GM18858 (cell line): Measurements from ENCODE around the gene FOXP1.
A peak's percentile ranks its signal among the peaks of the same experiment; 100 is the strongest.

Source experiments
- ATAC-seq: cut with Tn5 transposase; IDR thresholded peaks from one replicate; pipeline ENCODE4 v1.9.1; 2021; ENCODE audit not compliant: unreplicated experiment

FOXP1 gene

DNA sequence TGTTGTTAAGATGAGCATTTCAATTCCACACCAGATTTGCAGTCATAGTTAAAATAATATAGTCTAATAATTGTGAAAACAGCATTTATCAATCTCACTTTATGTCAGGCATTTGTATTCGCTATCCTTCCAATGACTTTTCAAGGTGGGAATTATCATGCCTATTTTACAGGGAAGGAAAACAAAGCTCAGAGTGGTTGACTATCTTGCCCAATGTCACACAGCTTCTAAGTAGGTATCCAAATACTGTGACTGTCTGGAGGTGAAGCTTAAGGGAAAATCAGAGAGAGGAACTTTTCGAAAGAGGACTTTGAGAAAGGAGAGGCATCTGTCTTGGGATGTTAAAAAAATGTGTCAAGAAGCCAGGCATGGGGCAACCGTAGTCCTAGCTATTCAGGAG, 443.1 kb downstream of the FOXP1 start:
- no peak for ATAC-seq

DNA sequence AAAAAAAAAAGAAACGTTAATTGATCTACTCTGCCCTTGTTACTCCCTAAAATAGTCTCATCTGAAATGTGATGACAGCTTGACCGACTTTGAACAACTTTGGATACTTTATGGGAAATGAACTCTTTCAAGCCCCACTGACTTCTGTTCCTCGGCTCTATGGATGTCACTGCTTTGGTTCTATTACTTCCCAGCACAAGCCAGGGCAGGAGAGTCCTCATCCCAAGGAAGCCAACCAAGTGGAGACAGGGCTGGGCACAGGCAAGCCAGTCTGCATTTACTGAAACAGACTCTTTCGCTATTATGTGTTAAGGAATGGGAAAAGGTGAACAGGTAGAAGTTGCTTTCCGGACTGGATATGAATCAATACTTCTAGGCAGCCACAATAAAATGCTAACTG, 444.0 kb downstream of the FOXP1 start:
- no peak for ATAC-seq

DNA sequence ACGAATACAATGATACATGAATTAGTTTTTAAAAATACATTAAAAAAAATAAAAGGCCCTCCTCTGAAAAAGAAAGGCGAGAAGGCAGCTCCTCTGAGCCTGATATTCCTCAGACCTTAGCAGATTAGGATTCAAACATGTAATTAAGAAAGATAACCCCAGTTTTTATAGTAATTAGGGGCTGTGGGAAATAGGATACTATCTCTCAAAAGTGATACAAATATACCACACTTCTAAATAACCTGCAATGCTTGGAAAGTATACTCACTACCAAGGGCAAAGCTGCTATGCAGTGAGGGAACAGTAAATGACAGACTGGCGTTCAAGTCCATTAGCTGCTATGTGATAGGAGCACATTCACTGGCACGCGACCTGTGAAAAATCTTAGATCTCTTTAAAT, 445.1 kb downstream of the FOXP1 start:
- ATAC-seq = no peak

DNA sequence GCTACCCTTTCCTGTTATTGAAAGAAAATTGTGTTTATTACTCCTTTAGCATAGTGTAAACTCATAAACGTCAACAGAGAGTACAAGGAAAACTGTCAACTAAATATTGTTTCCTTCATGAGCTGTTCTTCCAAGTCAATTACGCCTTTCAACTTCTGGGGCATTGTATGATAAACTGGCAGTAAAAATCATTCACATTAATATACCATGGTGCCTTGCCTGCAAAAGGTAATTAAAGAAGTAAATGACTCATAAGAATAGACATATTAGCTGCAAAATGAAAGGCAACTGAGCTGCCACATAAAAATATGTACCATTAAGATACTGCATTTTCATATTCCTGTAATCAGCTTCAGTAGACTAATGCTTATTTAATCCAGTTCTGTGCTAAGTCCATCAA, 447.3 kb downstream of the FOXP1 start:
- no peak for ATAC-seq

DNA sequence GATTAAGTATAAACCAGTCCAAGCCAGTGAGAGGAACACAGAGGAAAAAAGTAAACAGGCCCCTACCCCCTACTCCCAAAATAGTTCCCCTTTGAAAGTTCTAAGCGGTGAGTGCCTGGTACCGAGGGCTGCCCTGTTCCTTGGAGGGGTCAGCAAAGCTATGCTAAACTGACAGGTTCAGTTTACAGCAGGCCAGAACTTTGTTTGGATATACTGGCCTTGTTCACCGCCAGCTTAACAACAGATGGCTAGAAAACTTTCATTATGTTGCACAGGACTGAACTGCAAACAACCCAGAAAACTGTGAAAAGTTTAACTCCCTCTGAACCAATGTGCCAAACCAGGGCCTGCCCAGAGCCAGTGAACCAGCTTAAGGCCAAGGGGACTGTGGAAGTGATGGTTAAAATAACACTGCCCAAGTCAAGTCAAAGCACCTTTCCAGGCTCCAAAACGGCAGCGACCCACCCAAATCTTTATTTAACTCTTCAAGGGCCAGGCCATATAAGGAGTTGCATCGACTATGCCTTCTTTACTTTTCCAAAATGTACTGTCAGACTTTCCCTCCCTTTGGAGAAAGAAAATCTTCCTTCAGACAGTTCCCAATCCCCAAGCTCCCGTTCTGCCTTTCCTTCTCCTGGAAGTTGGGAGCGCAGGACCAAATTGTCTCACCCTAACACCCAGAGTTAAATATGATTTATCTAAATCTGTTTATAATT, 448.0 kb downstream of the FOXP1 start:
- ATAC-seq = no peak

DNA sequence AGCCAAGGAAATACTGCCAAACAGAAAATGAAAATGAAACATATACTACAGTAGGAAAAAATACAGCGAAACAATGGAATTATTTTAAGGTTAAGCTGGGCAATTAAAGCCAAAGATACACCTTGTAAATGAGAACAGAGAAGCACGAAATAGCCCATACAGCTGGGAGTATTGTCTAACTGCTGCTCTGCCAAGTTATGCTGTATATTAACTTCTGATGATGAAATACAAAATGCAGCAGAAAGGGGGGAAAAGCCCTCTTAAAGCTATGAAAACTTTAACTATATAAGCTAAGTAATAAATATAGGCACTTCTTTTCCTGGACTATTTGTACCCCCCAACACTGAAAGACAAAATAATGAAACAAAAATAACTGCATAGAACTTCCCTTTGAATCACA, 449.0 kb downstream of the FOXP1 start:
- ATAC-seq = no peak

DNA sequence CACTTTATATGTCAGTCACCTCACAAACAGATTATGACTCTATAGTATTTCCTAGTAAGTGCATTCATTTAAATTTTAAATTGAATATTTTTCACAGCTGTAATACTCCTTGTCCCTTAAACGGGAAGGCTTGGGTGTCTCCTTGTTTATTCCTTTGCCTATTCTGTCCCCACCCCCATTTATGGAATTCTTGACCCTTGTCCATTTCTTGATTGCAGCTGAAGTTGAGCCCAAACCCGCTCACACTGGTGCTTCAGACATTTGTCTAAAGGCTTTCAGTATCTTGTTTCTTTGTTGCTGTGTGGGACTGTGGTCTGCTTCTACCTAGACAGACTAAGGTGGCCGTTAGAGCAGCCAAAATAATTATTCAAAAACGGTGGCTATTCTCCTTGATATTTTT, 449.7 kb downstream of the FOXP1 start:
- no peak for ATAC-seq

DNA sequence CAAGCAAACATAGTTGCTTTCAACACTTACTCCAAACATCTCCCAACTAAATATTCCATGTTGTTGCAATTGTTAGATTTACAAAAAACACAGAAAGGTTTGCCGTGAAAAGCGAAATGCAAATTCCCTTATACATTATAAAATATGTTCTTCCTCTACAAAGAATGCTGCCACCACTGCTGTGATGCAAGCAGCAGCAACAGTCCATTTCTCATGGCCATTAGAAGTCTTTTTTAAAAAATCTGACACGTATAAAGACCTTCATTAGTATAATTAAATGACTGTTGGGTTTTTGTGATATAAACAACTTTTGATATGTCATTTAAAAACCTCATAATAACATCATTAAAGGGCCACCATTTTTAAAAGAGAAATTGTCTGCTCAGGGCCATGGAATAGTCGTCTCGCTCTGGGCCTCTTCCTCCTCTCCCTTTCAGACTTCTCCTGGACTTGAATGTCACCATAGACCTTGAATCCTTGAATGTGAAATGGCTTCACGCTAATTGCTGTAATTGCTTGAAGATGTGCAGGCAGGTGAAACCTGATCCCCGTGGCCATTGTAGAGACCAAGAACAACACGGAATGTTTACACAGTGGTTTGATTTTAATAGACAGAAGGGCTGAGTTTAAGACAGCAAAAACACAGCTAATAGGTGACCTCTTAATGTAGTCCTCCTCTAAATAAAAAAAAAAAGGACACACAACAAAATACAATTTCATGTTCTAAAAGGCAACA, 450.4 kb downstream of the FOXP1 start:
- ATAC-seq = no peak

DNA sequence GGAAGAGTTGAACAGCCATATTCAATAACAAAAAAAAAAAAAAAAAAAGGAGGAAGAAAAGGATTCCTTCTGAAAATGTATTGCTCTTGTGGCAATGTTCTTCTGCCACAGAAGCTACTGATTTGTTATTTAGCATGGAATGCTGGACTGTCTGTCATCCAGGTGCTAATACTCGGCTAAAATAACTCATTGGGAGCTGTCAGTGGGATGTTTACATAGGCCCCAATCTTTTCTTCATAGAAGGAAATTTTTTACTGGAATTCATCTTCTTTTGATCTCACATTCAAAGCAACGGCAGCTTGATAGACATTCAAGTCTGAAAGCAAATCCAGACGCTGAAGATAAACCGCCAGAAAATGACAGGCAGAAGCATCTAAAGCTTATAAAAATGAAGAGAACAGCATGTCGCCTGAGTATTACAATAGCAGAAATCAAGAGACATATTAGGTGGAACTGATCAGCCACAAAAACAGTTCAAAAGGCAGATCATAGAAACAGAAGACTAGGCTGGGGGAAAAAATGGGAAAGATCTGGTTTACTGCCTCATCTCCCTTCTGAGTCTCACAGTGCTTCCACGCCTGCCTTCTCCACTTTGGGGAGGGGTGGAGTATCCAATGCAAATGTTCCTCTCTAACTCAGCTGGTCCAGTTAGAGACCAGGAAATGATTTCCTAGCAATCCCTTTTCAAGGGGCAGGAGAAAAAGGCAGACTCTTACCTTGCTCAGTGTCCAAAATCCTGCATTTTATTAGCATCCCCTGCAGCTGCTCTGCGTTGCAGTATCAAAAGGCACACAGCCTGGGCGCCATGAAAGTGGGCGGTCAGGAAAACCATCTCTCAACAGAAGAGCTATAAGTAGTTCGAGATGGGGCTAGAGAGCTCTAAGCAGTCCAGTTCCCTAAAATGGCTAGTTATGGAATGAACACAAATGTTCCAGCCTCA, 451.9 kb downstream of the FOXP1 start:
- no peak for ATAC-seq

DNA sequence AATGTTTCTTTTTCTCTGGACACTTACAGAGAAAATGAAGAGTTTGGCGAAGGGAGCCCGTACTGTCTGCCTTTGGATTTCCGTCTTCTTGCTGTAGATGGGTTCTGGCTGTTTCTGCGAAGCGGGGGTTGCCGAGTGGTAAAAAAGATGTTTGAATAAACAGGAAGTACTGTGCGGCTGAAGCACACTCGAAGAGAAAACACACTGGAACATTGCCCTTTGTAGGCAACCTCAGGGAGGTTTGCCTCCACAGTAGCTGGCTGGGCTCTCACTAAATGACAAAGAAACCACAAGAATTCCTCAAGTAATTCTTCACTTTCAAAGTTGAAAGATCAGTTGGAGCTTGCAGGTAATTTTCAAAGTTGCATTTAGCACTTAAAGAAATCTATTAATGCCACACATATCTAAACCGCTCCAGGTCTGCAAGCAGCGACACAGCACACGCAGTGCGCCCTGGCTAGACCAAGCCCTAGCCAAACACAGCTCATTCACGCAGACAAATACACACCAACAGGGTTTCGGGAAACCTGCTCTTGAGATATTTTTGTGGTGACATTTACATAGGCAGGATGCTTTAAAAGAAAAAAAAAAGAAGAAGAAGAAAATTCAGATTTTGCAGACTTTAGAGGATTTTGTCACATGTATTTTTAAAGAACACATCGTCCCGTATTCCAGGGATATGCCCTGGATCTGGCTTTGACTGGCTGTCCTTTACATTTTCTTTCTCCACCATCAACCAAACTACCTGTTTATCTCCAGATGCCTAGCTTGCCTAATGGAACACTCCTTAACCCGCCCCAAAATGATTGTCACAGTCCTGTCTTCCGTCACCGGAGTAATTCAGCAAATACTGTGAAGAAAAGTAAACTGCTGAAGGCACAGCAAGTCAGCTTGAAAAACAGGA, 452.8 kb downstream of the FOXP1 start:
- ATAC-seq = peak; percentile 58

DNA sequence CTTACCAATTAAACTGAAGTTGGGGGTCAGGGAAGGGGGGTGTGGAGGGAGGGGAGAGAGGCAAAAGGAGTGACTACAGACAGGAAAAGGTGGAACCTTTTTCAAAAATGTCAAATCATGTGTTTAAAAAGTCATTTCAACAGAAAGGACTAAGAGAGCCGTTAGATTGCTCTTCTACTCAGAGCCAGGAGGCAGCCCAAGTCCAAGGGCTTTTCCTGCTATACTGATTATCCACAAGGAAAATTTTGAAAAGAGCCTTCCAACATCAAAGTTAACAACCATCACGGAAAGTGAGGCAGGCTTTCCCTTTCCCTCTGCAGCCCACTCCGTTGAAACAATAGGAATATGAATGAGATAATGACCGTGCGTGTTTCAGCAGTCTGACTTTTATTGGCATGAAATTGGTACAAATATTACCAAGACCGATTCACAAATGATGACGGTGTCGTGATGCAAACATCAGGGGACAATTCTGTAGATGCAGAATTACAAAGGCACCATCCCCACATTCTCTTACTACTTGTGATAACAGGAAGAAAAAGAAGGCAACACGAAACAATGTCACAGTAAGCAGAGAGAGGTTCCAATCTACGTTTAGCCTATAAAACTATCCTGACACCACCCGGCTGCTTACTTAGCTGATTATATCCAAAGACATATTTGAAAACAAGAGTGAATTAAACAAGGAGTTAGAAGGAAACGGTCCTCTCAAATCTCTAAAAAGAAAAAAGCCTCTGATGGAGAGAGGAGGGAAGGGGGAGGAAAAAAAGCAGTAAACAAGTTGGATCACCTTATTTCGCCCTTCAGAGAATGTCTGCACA, 453.7 kb downstream of the FOXP1 start:
- no peak for ATAC-seq

DNA sequence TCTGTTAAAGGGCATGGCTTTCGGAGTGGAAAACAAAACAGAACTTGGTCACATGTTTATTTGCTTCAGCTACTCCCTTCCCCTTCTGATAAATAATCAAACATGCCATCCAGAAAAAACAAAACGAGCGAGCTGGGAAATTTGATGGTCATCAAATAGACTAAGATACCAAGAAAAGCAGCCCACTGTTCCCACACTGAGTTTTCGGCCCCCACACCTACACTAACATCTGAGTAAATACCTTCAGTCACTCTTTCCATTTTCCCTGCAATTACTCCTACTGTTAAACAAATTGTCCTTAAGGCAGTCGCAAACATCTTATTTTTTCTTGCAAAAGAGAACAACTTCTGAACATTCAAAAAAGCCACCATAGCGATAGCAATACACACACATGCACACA, 454.6 kb downstream of the FOXP1 start:
- no peak for ATAC-seq

DNA sequence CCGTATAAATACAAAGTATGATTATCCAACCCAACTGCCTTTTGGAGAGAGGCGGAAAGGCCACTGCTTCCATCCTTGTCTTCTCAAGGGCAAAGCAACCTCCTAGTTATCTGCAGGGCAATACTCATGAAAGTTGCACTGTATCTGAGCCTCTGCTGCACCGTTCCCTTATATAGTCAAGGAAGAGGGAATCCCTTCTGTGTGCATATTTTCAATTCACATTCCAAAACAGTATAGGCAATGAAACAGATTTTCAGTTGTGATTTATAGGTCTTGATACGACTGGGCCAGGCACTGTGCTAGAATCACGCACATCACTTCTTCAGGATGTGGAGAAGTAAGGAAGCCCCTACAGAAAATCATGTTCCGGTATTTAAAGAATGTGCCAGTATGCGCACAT, 455.7 kb downstream of the FOXP1 start:
- ATAC-seq = no peak

DNA sequence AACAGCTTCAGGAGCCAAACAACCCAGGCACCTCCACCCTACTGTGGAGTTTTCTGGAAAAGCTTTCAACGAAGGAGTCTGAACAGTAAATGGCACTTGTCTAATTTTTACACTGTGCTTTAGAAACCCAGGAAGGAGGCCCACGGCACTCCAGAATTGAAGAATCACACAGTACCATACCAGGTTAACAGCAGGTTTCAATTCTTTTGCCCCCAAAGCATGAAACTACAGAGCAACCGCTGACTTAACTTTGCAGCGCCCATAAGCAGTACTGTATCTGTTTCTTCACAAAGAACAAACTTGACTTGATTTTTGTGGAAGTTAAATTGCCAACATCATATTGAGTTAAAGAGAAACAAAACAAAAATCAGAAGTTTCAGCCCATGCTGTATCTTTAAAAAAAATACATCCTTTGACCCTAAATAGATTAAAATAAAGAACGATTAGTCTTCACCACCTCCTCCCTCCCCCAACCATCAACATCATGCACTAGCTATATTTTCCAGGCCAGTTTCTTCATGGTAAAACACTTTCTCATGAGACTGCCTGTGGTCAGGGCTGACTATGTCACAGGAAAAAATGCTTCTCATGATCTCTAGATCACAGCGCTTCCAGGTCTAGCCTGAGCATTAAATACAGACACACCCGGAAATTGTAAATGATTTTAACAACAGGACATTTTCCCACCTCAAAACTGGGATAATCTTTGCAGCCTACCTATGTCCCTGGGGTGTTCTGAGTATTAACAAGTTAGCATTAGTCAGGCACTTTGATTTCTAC, 456.3 kb downstream of the FOXP1 start:
- no peak for ATAC-seq

DNA sequence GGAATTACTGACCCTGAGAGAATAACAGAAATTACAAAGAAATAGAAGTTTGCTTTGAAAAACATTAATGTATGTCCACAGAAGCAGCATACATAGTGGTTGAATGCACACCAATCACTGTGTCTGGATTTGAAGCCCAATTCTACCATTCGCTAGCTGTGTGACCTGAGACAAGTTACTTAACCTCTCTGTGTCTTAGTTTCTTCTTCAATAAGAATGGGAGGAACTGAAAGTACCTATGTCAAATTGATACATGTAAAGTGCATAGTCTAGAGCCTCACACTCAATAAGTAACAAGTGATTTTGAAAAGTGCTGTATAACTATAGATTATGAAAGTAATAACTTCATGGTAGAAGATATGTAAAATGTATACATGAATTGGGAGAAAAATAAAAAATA, 457.8 kb downstream of the FOXP1 start:
- ATAC-seq = no peak

DNA sequence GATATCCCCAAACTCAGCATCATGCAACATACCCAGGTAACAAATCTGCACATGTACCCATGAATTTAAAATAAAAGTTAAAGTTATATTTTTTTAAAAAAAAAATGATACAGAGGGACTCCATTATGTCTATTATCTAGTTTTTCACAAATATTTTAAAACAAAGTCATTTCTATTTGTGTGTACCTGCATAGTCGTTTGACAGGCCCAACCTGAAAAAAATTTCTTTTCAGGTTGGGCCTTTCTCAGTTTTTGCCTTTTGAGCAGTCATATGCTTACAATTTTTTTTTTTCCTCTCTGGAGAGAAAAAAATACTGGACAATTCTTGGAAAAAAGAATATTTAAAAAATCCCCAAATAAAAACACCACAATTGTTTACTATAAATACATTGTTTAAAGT, 459.5 kb downstream of the FOXP1 start:
- no peak for ATAC-seq

DNA sequence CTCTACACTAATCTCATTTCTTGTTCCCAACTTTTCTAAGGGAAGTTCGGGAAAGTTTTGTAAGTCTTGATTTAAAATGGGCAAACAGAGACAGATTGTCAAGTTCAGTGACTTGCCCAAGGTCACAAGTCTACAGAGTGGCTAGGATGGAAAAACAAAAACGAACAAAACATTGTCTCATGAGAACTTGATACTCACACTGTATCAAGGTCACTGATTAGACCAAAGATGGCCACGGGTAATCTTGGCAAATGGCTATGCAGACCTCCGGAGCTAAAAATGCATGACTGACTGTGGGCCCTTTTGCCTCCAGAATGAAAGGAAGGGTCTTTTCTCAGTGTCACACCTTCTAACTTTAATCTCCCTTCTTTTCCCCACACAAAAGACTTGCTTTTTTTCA, 460.9 kb downstream of the FOXP1 start:
- ATAC-seq = no peak

DNA sequence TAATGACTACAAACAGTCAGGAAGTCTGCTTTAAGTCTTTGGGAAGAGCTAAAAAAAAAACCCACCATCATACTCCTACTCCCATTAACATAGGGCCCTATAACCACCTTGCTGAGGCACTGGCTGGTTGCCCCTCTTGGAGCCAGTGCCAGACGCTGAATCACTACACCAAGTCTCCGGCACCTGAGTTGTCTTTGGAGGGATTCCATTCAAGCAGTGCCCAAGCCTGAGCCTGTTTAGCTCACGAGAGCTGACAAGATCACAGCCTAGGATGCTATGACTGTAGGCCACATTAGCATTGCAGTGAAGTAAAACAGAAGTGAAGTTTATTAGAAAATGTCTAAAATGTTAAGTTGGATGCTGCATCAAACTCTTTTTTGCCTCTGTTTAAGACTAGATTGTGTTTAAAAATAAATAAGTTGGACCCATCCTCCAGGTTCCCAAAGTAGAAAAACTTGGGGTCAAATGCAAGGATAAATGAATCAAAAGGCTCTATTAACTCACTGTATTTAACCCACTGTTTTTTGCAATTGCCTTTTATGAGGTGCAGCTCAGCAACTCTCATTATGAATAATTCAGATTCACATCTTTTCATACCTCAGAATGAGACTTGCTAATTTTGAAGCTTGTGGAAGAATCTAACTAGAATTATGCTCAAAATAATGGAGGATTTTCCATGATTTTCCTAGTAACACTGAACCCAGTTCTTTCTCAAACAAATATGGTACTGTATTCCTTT, 461.9 kb downstream of the FOXP1 start:
- ATAC-seq = no peak
